ENCODE results near the gene SDK1.
"Not testable (repeated sequence)": the region's sequence is repeated elsewhere in the genome, so short reads cannot be mapped to it uniquely, and the experiment has no call there.

- not testable (repeated sequence) for TF ChIP-seq CTCF, POLR2A (IDR thresholded peaks at IDR 0.05)
Observed at GRCh38 chr7:3755778-3756453, 454.9 kb downstream of the SDK1 start.
